UCSD-AML1 (cell line): ENCODE results near the gene NEUROD1.

Source experiments
- DNase-seq: peaks from one replicate; lab custom pipeline; 2025; ENCODE audit not compliant: unreplicated experiment; lab: John Stamatoyannopoulos, UW

NEUROD1 gene

DNA sequence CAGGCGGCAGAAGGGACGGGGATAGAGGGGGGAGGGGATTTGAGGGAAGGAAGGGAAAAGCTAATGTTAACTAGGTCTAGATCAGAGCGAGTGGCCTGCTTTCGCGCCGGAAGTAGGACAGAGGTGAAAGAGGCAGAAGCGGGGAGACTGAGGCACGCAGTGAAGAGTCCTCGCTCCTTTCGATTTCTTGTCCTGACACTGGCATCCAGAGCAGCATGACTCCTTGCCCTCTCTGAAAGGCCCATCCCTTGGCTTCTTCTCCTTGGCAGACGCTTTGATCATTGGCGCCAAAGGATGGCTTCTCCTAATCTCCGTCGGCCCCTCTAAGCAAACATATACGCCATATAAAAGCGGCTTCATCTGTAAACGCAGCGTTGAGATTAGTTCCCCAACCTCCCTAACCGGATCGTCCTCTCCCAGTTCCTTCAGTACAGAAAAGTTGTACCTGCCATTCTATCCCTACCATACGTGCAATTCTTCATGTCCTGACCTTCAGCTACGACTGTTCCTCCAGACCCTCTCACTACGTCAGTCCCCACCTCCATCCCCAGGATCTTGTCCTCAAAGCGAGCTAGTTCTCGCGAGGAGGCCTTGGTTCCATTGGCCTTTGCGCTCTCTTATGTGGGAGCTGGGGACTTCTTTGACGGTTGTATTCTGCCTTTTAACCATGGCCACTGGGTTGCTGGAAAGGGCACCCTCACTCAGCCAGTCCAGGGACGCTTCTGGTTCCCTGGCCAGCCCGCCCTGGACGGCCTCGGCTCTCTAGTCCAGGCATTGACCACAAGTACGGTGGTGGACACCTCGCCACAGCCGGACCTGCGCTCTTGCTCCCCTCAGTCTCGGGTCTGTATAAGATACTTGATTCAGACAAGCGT lies 857 bp upstream of the NEUROD1 start:
- no peak for DNase-seq

DNA sequence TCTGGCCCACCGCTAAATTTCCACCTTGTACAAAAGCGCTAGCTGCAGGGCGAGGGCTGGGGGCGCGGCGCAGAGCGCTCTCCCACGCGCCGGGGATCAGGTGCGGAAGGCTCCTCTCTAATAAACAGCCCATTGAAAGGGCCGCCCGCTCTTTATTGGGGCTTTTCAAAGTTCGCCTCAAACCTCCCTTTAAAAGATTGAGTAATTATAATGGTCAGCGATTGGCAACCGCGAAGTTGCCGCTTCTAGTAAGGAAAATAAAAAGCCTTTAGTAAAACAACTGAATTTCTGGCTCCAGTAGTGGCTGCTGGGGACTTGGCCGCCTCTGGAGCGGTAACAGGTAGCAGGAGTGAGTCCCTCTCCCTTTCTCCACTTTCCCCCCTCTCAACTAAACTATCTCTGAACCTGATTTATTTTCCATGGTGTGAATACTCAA lies 755 bp downstream of the NEUROD1 start:
- DNase-seq: no peak

DNA sequence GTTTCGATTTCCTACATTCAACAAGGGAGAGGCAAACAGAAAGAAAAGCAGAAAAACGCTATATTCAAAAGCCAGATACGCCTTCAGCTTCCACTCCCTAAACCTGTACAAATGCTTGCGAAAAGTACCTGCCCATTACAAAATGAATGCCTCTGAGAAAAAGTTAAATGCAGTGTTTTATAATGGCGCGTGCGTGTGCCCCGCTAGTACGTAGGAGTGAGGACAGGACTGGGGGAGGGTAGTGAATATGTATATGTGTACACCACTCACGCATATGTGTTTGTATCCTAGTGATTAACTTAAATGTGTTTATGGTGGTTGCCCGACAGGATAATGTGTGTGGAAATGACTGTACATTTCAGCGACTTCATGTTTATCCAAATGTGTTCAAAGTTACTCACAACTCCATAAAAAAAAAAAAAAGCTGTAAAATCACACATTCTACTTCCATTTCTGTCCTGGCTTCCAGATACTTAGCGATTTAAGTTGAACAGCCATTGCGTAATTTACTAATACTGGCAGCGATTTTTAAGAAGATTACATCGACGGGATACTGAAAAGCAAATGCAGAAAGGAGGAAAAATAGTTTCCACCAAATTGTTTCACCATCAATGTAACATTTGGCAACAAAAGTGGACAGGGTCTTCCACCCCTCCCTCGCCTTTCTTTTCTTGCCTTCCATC lies 1.3 kb downstream of the NEUROD1 start:
- no peak for DNase-seq

DNA sequence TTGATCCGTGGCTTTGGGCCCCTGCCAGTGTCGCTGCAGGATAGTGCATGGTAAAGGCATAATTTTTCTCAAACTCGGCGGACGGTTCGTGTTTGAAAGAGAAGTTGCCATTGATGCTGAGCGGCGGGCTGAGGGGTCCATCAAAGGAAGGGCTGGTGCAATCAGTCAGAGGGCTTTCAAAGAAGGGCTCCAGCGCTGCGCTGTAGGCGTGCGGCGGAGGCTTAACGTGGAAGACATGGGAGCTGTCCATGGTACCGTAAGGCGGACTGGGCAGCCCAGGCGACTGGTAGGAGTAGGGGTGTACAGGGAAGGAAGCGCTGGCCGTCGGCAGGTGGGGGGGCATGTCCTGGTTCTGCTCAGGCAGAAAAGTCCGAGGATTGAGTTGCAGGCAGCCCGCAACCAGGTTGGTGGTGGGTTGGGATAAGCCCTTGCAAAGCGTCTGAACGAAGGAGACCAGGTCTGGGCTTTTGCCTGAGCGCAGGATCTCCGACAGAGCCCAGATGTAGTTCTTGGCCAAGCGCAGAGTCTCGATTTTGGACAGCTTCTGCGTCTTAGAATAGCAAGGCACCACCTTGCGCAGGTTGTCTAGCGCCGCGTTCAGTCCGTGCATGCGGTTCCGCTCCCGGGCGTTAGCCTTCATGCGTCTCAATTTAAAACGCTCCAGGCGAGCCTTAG lies 2.3 kb downstream of the NEUROD1 start:
- peak; percentile 54 for DNase-seq

DNA sequence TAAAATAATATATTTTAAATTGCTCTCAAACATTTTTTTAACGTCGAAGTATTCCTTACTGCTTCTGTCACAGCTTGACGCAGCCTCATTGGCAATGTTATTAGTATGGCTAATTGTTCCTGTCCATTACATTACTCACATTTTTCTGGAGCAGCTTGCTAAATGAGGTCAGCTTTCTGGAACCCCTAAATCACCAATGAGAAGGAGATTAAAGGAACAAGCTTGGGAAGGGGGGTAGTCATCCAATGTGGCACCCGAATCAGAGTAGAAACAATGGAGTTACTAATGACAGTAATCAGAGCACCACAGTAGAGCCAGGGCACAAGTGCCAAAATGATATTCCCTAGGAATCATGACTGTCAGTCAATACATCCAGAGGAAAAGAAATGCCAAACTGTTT lies 5.1 kb downstream of the NEUROD1 start:
- DNase-seq: no peak

DNA sequence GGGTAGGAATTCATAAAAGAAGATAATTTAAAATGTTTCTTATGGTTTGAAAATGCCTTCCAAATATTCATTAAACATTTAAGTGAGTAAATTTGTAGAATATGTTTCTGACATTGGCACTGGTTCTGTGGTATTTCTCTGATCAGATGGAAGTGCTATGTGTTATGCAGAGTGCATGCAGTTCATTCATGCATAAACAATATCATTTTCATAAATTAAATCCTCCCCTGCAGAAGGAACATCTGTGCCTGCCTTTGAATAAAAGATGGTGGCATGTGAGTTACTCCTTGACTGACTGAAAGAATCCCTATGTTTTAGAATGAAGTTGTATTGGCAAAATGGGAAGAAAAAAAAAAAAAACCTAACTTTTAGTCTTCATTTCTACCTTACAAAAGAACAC lies 5.9 kb downstream of the NEUROD1 start:
- no peak for DNase-seq

DNA sequence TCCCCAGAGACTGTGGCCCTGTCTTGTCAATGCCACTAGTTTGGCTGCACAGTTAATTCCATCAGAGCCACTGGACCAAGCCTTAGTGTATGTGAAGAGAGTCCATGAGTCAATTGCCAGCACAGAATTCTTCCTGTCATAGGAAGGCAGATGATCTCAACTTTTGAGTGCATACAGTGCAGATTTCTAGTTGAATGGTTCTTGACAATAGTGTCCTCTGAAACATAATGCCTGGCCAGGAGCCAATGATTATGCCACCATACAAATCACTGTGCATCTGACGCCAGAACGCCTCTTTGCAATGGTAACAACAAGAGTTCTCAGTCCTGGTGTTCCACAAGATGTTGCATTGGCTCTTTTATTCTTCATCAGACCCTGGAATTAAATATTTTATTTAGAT lies 7.1 kb downstream of the NEUROD1 start:
- DNase-seq: no peak

DNA sequence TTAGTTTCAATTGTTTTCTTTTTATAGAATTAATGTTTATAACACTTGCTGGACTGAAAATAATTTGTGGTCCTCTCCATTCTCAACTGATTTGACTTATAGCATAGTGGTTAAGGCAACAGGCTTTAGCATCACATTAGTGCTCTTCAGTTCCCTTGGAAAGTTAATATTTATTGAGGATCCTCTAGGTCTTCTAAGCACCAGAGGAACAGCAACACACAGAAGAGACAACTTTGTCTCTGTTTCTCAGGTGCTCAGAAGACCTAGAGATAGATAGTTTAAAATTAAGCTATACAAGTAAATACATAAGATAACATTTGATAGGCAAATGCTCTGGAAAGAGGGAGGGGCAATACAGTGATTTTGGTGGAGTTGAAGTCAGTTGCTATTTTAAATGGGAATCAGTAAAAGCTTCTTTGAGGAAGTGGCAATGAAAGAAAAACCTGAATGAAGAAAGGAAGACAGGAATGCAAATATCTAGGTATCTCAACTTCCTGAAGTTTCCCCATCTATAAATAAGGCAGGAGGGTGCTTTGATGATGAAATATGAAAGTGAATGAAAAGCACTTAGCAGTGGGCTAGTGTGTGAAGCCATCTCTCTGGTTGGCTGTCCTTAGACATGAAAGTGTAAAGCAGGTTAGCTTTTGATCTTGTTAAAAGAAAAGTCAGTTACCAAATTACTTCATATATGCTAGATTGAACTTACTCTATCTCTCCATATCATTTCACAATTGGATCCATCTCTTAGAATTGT lies 7.9 kb downstream of the NEUROD1 start:
- no peak for DNase-seq

DNA sequence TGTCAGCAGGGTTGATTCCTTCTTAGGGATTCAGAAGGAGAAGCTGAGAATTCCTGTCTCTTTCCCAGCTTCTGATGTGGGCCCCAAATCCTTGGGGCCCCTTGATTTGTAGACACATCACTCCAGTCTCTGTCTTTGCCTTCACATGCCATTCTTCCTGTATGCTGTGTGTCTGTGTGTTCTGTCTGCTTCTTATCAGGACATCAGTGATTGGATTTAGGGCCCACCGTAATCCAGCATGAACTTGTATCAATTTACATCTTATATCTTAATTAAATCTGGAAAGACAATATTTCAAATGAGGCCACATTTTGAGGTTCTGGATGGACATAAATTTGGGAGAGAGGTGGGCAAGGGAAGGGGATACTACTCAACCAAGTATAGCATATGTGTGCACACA lies 9.7 kb downstream of the NEUROD1 start:
- DNase-seq: no peak

DNA sequence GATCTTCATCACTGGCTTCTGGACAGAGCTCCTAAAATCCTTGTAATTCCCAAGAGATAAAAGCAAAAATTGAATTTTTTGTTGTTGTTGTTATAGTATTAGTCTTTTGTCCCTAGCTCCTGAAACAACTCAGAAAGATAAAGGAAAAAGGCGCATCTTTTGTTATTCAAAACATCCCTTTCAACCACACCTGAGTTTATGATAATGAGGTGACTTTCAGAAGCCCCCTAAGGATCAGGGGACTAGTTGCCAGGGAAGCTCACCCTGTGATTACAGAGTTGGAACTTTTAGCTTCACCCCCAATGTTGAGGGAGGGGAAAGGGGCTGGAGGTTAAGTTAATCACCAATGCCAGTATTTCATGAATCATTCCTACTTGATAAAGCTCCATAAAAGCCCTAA lies 13.1 kb downstream of the NEUROD1 start:
- DNase-seq: no peak

DNA sequence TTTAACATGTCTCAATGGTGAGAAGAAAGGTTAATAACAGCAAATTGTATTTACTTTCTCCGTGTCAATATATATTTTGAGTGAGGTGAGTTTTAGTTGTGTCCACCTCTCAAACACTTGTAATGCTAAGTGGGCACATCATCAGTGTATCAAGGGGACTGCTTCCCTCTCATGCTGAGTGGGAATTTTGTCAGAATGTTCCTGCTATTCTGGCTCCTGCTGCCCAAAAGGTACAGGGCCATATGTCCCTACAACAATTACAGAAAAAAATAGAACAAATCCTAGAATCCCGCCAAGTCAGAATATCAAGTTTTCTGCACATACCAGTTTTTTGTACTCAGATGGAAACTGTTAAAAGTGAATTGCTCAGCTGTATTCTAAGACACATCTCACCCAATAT lies 18.0 kb downstream of the NEUROD1 start:
- no peak for DNase-seq

DNA sequence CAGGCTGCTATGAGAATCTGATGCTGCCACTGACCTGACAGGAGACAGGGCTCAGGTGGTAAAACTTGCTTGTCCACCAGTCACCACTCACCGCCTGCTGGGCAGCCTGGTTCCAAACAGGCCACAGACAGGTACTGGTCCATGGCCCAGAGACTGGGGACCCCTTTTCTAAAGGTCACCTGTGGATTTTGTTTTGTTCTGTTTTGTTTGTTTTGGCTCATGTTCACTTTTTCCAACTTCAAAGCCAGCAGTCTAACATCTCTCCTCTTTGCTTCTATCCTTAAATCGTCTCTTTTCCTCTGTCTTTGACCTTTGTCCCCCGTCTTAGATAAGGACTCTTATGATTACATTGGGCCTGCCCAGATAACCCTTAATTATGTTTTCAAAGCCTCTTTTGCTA lies 20.1 kb downstream of the NEUROD1 start:
- DNase-seq: no peak

DNA sequence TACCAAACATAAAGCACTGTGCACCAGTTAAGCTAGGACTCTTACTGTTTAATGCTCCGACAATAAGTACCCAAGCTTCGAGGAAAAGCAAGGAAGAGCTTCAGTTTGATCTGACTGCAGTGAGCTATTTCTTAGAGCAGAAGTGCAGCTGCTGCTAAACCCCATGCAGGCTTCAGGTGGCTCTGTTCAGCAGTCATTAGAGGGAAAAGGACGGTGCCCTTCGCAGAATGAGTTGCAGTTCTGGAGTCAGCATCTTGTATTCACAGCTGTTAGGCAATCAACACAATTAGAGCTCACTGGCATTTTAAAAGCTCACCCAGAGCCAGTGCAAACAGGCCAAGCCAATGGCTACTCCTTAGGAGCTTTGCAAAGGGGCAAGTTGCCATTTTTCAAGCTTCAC lies 21.9 kb downstream of the NEUROD1 start:
- DNase-seq: peak; percentile 9

DNA sequence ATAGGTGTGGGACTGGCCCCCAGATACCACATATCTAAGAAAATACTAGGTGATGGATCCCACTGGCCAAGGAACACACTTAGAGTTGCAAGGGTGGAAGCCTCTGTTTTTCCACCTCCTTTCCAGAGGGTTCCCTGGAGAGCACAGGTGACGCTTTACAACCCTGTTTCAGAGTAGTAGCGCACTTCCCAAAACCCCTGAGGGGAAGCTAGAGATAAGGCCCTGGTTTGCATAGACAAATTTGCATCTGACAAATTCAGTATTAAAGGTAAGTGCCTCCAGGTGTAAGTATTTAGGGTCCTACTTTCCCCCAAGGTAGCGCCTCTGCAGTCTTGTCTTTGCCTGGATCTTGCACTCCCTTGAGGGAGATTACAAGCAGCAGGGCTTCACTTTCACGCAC lies 22.9 kb downstream of the NEUROD1 start:
- DNase-seq: no peak

DNA sequence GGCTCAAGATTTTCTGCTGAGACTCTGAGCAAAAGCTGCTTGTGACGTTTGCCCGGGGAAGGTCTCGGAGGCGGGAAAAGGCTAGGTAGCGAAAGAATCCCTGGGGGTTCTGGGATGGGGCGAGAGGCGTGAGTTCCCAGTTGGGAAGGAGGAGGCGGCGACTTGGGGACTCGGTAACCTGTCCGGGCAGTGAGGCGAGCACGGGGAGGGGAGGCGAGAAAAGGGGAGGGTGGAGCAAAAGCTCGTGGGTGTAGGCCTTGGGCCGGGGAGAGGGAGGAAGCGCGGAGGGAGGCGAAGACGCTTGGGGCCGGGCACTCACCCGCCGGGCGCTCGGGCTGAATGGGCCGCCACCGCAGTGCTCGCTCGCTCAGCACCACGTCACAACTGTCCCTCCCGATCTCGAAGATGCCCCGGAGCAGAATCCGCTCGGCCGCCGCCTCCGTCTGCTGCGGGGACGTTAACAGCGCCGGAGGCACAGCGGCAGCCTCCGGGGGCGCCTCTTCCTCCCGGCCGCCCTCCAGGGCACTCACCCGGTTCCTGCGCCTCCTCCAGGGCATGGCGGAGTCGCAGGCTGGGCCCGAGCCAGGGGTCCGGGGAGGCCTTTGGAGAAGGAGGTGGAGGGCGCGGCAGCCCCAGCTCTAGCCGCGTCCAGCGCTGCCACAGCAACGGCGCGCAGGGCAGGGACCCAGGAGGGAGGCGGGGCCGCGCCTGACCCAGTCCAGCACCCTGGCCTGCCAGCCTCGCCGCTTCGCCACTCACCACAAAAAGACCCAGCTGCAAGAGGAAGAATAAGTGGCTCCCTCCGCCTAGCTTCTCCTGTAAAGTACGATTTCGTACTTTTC lies 23.6 kb downstream of the NEUROD1 start, which contains the start of gene CERKL:
CERKL (minus strand) TSS at position 656 of the 842 bp plus-strand sequence; CDS start at position 557, 99 bp downstream.
- DNase-seq: peak; percentile 22

DNA sequence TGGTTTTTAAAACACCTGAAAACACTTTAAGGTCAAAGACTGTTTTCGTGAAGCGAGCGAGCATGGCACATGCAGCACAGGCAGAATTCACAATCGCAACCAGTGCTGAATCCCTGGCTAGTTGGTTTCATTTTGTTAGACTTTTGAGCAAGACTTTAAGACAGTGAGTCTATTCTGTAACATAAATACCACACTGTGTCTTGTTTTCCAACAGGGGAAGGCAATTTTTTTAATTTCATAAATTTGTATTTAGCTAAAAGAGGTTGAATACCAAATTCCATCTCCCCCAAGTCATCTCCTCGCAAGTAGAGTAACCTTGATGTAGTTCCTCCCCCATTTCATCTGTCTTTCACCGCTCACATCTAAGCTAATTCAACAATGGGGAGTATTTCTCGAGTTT lies 24.8 kb downstream of the NEUROD1 start:
- no peak for DNase-seq

DNA sequence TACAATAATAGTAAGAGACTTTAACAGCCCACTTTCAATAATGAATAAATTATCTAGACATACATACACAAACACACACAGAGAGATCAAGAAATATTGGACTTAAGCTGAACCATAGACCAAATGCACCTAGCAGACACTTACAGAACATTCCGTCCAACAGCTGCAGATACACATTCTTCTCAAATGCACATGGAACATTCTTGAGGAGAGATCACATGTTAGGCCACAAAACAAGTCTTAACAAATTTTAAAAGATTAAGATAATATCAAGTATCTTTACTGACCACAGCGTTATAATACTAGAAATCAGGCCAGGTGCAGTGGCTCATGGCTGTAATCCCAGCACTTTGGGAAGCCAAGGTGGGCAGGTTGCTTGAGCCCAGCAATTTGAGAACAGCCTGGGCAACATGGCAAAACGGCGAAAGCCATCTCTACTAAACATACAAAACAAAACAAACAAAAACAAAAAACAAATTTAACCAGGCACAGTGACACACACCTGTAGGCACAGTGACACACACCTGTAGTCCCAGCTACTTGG lies 30.8 kb downstream of the NEUROD1 start:
- no peak for DNase-seq

DNA sequence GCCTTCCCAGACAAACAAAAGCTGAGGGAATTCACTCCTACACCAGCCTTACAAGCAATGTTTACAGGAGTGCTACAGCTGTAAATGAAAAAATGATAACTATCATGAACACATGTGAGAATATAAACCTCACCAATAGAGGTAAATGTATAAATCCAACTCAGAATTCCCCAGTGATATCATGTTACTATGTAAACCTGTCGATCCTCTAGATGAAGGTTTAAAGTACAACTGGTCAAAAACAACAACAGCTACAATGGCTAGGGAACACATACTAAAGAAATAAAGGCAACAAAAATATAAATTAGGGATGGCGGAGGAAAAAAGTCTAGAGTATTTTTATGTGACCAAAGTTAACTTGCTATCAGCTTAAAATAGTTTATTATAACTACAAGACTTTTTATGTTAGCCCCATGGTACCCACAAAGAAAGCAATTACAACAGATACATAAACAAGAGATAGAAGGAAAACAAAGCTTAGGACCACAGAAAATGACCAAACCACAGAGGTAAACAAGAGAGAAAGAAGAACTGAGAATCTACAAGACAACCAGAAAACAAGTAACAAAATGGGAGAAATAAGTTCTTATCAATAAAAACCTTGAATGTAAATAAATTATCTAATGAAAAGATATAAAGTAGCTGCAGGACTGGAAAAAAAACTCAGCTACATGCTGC lies 31.7 kb downstream of the NEUROD1 start:
- DNase-seq: no peak

DNA sequence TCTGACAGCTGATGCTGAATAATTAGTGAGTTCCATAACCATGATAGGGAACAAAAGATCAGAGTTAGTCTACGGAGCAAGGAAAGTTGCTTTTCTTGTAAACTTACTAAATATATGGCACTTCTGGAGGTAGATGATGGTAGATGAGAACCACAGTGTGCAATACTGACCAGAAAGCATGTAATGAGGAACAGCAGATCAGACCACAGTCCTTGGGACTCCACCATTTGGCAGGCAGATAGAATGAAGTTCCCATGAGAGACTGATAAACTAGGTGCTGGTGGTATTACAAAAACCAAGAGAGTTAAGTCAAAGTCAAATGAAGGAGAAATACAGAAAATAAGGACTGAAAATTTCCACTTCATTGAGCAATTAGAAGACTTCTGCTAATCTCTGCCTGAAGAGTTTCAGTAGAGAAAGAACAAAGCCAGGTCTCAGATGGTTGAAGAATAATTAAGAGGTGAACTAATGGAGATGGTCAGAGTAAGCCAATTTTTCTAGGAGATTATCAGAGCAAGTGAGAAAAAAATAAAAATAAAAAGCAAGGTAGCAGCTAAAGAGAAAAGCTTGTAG lies 33.8 kb downstream of the NEUROD1 start:
- no peak for DNase-seq
